GM18505 (cell line): ENCODE results near the gene CRELD2.

Experiments used
- ATAC-seq: cut with Tn5 transposase; IDR thresholded peaks from one replicate; pipeline ENCODE4 v1.9.1; 2021; ENCODE audit not compliant: unreplicated experiment
- POLR2A ChIP-seq: IDR thresholded peaks from 4 replicates; pipeline ENCODE4 v1.6.1; 2011; ENCODE audit warnings: borderline replicate concordance; ENCODE audit not compliant: insufficient read depth, insufficient read length; ENCODE audit errors: extremely low read depth

Gene CRELD2

DNA sequence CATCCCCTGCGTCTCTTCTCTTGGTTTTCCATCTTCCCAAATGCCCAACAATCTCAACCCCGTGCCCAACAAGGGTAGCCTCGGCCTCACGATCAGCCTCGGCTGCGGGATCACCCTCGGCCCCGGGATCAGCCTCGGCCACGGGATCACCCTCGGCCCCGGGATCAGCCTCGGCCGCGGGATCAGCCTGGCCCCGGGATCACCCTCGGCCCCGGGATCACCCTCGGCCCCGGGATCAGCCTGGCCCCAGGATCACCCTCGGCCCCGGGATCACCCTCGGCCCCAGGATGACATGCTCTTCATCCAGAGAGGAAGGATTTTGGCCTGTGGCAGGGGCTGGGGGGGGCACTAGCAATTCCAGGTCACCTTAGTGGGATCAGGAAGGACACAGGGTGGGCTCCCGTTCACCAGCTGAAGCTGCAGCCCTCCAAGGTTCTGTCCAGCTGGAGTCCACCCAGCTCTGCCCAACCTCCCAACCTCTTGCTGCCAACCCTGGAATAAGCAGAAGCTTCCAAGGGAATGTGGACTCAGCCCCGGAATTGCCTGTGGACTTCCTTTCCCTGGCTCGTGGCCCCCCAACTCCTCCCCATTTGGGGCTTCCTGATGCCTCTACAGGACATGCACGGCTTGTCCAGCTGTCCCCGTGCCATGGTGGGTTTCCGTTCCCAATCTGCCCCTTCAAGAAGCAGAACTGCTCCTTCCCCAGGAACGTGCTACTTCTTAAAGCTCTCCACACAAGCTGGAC is 6.4 kb upstream of the CRELD2 start:
- TF ChIP-seq POLR2A, result no peak
- ATAC-seq, result no peak

DNA sequence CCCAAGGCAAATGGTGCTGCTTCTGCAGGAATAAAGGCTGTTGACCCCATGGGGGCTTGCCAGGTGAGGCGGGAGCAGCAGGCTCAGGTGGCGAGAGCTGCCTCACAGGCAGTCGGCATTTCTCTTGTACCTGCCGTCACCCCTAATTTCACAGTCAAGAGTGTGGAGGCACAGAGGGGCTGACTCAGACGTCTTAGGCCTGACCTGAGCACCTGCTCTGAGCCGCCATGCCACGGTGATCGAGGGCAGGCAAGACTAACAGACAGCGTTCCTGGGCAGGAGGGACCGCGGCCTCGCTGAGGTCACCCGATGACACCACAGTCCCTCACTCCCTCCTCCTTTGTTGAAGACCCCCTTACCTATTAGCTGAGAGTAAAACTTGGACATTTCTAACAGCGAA is 5.4 kb upstream of the CRELD2 start:
- TF ChIP-seq POLR2A, result no peak
- ATAC-seq, result no peak

GRCh38 chr22:49913446-49913845 is 5.0 kb upstream of the CRELD2 start:
- ATAC-seq, result no peak
- no peak for TF ChIP-seq POLR2A

DNA sequence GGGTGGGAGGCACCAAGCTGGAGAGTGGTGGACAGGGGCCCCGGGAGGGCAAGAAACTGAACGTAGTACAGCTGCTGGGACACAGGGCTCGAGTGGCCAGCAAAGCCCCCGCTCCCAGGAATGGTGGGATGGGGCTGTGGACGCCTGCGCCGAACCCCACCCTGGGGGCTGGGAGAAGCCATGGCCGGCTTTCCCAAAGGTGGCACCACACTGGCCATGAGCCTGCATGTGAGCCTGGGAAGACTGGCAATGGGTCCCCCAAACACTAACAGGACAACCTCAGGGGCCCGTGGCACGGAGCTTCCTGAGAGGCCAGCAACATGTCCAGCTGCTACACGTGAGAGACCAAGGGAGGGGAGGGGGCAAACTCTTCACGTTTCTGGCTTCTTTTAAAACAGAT is 4.2 kb upstream of the CRELD2 start:
- no peak for TF ChIP-seq POLR2A
- ATAC-seq, result no peak

DNA sequence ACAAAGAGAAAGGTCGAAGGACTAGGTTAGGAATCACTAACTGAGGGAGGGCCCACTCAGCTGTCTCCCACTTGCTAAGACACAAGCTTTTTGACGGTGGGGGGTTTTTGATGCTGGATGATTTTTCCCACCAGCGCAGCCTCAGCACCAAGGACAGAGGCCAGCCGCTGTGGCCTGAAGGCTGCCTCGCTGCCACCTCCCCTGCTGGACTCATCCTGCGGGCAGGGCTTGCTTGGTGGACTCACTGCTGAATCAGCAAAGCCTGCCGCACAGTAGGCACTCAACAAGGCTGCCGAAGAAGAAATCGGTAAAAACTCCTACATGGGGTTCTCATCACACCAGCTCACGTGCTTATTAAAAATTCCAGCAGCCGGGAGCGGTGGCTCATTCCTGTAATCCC is 2.8 kb upstream of the CRELD2 start:
- TF ChIP-seq POLR2A, result no peak
- ATAC-seq, result no peak

- no peak for TF ChIP-seq POLR2A
- ATAC-seq, result no peak
Observed at GRCh38 chr22:49916831-49917230, 1.6 kb upstream of the CRELD2 start.

DNA sequence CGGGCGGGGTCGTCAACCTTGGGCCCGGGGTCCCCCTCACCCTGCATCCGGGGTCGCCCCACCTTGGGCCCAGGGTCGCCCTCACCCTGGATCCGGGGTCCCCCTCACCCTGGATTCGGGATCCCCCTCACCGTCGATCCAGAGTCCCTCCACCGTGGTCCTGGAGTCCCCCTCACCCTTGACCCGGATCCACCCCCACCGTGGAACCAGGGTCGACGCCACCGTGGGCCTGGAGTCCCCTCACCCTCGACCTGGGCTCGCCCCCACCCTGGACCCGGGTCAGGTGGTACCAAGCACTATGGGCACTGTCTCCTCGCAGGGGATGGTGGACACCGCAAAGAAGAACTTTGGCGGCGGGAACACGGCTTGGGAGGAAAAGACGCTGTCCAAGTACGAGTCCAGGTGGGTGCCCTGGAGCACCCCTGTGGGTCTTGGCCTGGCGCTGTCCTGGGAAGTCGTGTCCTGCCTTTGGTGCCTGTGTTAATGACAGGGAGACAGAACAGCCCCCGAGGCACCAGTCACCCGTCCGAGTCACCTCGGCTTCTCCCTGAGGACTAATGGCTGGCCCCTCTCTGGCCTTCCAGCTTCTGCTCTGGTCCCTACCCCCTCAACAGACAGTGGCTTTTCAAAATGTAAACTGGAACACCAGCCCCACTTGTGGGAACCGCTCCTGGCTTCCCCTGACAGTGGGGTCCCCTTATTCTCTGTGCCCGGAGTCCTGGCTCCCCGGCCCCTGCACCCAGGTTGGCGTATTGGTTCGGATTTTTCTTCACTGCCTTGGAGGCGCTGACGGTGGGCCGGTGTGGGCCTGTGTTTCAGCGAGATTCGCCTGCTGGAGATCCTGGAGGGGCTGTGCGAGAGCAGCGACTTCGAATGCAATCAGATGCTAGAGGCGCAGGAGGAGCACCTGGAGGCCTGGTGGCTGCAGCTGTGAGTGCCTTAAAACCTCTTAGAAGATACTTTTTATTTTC is 762 bp downstream of the CRELD2 start:
- no peak for ATAC-seq
- no peak for TF ChIP-seq POLR2A

DNA sequence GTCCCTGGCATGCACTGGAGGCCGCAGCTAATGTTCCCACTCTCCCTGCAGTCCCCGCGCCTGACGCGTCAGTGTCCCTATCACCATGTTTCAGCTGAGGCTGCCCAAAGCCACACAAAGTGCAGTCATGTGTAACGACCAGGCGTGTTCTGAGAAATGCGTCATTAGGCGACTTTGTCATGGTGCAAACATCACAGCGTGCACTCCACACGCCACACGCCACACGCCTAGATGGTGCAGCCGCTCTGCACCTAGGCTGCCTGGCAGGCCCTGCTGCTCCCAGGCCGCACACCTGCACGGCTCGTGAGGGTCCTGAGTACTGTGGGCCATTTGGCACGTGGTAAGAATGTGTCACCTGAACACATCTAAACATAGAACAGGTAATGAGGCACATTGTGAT is 2.4 kb downstream of the CRELD2 start:
- no peak for ATAC-seq
- no peak for TF ChIP-seq POLR2A

DNA sequence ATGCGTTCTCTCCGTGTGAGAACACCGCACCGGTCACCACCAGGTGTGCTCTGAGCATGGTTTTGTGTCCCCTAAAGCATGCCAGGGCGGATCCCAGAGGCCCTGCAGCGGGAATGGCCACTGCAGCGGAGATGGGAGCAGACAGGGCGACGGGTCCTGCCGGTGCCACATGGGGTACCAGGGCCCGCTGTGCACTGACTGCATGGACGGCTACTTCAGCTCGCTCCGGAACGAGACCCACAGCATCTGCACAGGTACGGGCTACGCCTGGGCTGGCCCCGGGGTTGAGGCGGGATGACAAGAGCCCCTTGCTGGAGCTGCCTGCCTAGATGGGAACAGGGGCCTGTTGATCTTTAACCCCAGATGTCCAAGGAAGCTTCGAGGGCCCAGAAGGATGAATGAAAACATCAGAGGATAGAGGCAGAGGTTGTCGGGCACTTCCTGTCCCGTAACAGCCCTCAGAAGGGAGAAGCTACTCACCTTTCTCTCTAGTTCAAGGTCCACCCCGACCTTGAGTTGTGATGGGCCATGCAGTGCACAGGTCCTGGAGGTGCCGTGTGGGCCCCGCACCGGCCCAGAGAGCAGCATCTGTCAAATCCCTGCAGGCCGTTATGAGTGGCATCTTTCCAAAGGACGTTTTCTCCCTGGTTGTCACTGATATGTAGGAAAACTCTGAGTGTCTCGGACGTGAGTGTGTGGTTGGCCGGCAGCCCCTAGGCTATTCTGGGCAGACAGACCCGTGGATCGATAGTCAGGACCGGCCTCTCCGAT is 3.3 kb downstream of the CRELD2 start:
- ATAC-seq, result no peak
- no peak for TF ChIP-seq POLR2A

DNA sequence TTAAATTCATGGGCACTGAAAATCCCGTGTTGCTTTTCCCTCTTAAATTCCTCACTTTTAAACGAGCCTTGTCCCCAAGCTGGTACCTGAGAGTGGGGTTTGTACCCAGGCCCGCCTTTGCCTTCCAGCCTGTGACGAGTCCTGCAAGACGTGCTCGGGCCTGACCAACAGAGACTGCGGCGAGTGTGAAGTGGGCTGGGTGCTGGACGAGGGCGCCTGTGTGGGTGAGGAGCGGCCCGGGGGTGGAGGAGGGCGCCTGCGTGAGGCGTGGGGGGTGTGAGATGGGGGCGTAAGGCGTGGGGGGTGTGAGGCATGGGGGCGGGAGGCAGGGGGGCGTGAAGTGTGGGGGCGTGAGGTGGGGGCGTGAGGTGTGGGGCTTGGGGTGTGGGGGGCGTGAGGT is 4.0 kb downstream of the CRELD2 start:
- ATAC-seq, result no peak
- no peak for TF ChIP-seq POLR2A

DNA sequence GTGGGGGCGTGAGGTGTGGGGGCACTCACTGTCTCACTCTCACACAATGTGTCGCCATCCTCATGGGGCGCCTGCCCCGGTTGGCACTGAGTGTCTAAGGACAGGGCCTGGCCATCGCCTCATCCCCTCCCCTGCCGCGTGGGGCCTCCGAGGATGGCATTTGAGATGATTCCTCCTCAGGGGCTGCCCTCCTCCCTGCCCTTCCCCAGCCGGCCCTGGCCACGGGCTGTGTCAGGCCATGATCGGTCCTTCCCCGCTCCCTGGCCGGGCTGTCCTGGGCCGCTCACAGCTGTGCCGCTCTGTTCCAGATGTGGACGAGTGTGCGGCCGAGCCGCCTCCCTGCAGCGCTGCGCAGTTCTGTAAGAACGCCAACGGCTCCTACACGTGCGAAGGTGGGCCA is 4.5 kb downstream of the CRELD2 start:
- no peak for TF ChIP-seq POLR2A
- ATAC-seq, result no peak

- TF ChIP-seq POLR2A, result no peak
- ATAC-seq, result no peak
Observed at GRCh38 chr22:49923445-49923844, 5.0 kb downstream of the CRELD2 start.

DNA sequence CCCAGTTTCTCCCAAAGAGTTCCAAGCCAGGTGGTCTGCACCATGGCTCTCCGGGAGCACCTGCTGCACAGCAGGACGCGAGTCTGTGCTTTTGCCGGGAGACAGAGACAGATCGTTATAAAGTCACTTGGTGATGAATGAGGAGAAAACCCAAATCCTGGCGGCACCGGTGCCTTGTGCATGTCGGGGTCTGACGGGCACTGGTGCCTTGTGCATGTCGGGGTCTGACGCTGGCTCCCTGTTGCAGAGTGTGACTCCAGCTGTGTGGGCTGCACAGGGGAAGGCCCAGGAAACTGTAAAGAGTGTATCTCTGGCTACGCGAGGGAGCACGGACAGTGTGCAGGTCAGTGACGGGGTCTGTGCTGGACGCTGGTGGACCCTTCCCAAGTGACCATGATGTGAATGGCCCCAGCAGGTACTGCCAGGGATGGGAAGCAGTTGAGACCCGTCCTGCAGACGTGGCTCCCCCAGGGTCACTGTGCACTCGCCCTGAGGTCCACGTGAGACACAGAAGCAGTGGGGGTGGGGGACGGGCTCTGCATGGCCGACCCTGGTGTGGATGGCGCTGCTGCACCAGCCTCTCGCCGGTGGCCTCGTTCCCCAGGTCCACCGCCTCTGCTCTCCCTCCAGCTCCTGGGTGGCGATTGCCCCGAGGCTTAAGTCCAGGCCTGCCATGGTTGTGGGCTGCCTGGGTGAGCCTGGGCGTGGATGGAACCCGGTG is 5.8 kb downstream of the CRELD2 start:
- ATAC-seq, result no peak
- no peak for TF ChIP-seq POLR2A

GRCh38 chr22:49925525-49926128 is 7.2 kb downstream of the CRELD2 start:
- ATAC-seq, result no peak
- TF ChIP-seq POLR2A, result peak; percentile 86
